Adrenal gland (tissue), 5 donors: ENCODE results near the gene KCNH8.

ENCODE experiments used
- POLR2A ChIP-seq, 2 donors: fragments of 450-650 bp; IDR thresholded peaks; one replicate each; pipeline ENCODE4 v1.6.1; 2017; ENCODE audit warnings: antibody characterized with exemption in 2 of 2, mild to moderate bottlenecking in 2 of 2, moderate library complexity in 1 of 2
- TF ChIP-seq, protein P1 (sequence below), 6 experiments: fragments of 450-650 bp in 4 of 6; fragments of 200-600 bp in 2 of 6; sonication (generic) in 1 of 6; IDR thresholded peaks; 1 replicate in 5 of 6; 2 replicates in 1 of 6; pipeline versions ENCODE4 v1.5.1 to v1.8.0; 2016 to 2021; ENCODE audit warnings: antibody characterized with exemption in 6 of 6, mild to moderate bottlenecking in 2 of 6, moderate library complexity in 1 of 6
- donor health status: DM: no; HTN: no; CAD: no.

DNA sequence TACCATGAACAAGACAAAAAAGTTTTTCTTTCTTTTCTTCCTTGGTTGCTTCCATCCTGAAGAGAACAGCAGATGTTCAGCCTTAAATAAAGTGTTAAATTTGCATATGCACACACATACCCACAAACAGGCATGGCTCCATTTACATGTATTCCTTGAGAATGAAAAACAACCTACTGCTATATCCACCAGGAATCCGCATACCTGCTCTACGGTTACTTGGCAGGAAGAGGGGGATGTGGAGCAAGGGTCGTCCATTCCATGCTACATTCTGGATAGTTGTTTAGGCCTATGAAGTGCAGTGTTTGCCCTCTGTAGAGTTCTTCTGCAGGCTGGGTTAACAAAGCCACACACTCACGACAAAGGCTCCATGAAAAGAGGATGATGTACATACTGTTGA lies 322.8 kb downstream of the KCNH8 start:
- TF ChIP-seq, protein P1, sequence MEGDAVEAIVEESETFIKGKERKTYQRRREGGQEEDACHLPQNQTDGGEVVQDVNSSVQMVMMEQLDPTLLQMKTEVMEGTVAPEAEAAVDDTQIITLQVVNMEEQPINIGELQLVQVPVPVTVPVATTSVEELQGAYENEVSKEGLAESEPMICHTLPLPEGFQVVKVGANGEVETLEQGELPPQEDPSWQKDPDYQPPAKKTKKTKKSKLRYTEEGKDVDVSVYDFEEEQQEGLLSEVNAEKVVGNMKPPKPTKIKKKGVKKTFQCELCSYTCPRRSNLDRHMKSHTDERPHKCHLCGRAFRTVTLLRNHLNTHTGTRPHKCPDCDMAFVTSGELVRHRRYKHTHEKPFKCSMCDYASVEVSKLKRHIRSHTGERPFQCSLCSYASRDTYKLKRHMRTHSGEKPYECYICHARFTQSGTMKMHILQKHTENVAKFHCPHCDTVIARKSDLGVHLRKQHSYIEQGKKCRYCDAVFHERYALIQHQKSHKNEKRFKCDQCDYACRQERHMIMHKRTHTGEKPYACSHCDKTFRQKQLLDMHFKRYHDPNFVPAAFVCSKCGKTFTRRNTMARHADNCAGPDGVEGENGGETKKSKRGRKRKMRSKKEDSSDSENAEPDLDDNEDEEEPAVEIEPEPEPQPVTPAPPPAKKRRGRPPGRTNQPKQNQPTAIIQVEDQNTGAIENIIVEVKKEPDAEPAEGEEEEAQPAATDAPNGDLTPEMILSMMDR (IDR thresholded peaks at IDR 0.05) = no peak
- TF ChIP-seq POLR2A (IDR thresholded peaks at IDR 0.05) = no peak
